NCI-H510A treated with DMSO at 0.1 percent for 48 hours (cell line): ENCODE measurements around the gene BLID.

Experiments
- DNase-seq: peaks from one replicate; lab custom pipeline; 2025; lab: John Stamatoyannopoulos, UW

Gene BLID, protein sequence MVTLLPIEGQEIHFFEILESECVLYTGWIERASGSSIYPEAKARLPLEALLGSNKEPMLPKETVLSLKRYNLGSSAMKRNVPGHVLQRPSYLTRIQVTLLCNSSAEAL

DNA sequence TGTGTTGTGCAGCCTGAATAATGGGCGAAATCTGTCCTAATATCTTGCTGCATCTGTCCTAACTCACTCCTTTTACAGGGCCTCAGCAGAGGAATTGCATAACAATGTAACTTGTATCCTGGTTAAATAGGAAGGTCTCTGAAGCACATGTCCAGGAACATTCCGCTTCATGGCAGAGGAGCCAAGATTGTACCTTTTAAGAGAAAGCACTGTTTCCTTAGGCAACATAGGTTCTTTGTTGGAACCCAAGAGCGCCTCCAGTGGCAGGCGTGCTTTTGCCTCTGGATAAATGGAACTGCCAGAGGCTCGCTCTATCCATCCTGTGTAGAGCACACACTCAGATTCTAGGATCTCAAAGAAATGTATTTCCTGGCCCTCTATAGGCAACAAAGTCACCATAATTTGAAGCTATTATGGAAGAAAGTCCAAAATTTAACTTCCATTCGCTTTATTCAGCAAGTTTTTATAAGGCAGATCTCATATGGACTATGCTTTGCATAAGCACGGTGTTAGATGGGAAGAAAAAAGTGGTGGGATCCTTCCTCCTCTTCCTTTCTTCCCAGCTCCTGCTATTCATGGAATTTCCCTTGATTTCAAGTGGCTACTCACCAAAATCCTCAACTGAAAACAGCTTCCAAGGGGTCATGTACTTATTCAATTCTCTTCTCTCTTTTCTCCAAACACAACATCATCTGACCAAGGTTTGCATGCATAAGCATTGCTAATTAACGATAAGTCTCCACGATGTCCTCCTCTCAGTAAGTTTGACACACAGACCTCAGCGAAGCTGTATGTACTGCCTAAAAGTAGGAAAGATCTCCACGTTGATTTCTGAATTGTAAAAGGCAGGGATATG lies at the start of gene BLID:
TSS of gene BLID (minus strand) at position 692 of the 856 bp plus-strand sequence. CDS start at position 399, 293 bp downstream.
- no peak for DNase-seq

DNA sequence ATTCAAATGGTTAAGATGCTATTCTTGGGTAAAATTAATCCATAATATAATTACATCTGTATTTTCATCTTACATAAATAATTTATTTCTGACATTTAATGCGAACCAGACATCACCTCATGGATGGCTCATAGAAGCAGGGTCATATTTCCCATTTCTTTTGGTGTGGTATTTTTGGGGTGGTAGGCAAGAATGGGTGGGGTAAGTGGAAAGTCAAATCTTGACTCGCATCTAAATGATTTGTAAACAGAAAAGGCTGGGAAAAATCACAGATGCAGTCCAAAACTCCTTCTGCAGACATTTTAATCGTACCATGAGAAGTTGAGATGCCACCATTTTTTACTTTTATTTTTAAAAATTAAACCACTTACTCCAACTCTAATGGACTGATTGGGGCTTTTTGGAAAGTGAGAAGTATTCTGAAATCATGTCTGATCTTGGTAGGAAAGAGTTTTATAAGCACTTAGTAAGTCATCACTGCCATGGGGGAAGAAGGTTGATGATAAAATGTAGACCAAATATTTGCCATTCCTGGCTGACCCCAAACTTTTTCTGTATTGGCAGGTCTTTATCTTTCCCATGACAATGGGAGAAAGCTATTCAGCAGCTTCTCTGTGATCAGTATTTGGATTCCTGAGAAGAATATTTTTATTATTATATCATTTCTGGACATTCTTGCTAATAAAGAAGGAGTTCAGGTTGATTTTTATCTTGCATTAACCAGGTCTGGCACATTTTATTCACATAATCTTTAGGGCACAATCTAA lies 47.2 kb upstream of the BLID start:
- no peak for DNase-seq

DNA sequence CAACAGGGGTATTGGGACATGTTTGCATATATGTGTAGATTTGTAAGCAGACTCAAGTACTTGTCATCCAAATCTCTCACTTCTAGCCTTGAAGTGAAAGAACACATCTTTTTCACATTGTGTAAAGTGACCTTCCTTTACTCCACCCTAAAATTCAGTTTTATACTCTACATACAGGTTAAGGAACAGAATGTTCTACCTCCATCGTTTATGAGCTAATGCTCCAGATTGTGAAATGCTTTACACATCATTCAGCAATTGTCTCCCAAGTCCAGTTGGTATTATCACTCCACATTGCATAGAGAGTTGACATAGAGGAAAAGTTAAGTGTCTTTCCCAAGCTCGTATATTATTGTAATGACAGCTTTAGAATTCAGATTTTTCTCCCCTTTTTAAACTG lies 46.1 kb upstream of the BLID start:
- DNase-seq: no peak

DNA sequence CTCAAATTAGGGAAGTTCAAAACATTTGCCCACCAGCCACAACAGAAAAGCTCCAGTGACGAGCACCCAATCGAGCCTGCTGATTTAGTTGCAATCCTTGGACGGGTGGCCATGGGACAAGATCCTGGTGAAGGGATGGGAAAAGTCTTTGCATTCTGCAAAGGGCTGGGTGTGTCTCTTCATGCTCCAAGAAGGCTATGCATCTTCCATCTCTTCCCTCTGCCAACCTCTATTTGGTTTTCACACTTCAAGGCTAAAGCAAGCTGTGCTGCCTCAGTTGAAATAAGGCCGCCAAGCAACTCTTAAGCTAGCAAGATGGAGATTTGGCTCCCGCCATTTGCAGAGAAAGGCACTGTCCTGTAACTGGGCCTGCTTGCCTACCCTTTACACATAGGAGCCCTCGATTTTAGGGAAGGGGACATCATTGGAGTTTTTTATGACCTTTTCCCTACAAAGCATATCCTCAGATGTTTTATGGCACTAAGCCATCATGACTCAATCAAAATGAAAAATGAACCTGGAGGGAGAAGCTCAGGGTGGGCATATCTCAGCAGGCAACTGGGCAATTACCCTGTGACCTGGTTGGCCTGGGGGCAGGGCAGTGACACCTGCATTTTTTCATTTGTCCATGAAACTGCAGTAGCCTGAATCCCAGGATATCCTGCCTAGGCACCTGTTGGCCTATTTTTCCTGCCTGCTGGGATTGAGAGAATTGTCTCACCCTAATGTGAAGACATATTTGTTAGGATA lies 45.0 kb upstream of the BLID start:
- DNase-seq: no peak

DNA sequence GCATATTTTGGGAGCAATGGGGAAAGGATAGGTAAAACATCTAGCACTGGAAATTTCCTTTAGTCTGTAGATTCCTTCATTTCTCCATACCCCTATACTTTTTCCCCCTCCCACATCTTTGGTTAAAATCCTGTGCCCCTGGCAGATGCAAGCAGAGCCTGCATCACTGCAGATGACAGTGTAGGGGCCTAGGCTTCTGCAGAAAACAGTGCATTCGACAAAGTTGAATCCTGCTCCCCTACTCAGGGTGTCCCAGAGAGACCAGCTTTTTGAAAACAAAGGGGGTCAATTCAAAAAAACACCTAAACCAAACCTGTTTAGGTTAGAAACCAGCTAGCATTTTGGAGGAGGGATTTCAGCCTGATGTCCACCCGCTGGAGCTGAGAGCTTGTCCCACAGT lies 43.8 kb upstream of the BLID start:
- DNase-seq: no peak

DNA sequence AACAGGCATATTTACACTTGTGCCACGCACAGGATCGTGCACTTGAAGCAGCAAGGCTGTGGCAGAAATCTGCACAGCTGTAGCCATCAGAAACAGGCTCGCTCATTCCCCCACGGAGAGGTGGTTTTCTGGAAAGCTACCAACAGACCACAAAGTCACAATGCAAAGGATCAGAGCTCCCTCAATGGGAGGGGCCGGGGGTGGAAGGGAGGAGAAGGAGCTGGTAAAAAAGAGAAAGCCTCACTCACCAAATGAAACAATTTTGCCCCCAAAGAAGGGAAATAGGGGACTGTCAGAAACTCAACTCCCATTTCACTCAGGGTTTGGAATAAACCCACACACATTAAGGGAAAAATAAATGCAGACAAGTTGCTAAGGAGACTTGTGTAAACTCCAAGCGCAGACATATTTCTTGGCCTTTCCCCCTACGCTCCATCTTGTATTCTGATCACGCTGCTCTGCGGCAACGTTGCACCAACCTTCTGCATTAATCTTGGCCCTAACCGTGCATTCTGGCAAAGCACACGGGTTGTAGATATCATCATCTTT lies 43.2 kb upstream of the BLID start:
- DNase-seq: no peak

DNA sequence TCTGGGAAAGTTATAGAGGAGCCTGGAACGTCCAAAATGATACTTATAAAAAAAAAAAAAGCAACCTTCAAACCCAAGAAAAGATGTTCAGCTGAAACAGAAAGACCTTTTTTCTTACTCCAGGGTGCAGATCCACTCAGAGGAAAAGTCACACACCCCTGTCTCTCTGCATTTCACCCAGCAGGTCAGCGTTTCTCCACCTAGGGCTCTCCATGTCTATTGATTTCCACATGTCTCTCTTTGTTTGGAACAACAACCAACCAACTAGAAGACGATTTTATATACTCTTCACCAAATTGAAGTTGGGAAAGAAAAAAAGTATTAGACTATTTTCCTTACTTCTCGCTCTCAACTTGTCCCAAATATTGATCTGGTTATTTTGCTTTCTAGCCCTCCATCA lies 42.2 kb upstream of the BLID start:
- DNase-seq: no peak

DNA sequence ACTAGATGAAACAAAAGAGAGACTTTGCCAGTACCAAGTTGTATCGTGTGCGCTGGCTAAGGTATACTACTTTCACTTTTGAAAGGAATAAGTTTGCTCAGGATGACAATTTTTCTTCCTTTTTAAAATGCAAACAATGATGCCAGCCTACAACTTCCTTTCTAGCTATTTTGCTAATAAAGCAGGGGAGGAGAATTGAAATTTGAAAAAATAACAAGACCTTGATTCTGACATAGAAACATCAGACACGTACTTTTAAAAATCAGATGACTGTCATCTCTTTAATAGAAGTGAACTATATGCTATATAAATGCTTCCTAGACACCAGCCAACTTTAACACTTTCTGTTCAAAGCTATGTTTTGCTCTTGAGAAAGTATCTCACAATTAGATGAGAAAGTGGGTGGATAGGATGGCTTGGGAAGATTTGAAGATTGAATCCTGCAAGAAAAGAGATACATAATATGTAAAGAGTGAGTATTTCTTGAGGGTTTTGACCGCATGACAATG lies 41.7 kb upstream of the BLID start:
- DNase-seq: no peak

DNA sequence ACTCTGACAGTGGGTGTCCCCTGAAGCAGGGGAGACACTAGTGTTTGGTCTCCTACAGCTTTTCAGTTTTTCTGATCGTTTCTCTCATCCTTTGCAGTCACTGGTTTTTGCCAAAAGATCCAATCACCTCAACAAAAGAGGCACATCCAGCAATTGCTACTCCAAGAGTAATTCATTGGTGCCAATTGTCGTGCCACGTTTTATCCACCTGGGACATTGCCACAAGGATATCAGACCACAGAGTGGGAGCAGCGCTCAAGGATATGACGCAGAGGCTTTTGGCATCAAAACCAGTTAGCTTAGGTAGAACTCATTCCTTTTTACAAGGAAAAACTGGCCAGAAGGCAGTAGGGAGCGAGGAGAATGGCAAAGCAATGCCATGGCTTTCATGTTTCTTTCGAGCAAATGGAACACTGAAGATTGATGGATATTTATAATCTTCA lies 40.9 kb upstream of the BLID start:
- peak; percentile 0 for DNase-seq

DNA sequence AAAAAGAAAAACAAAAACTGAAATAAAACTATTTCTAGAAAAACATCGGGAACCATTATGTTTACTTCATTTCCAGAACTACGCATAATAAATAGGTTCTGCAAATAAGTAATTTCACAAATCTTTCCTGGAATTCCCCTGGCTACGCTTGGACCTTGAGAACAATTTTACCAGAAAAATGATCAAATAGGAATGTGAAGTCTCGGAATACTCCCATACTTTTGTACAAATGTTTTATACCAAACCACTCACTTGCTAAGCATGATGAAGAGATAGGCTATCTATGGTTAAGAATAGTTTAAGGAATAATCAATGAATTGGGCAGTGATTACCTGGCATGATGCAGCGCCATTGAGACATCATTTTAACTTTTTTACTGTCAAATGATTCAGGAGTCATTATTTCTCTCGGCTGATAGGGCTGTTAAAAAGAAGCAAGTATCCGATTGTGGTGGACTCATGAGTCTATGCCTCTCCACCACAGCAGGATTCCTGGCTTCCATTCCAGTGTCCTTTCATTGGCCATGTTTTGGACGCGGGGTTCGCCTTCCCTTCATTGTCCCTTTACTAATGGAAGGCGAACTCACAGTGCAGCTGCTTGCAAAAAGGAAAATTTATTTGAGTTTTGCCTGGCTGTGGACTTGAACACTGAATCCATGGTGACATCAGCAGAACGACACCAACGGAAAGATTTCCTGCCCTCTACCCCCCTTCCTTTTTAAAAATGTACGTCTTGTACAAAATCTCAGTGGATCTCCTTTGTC lies 39.9 kb upstream of the BLID start:
- no peak for DNase-seq

DNA sequence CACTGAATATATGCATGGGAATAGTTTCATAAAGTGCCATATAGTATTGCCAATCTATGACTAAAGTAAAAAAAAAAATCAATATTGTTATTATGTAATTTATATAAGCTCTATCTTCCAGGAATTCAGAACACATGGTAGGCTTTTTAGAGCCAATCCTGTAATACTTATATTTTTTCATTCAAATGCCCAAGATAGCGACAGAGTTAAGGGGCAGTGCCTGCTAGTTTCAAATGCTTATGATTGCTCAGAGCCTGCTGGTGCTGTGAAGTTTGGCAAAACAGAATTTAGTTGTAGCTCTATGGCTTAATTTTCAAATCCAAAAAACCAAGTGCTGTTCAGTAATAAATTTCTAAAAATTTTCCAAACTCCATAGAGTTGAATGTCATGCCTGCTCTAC lies 39.0 kb upstream of the BLID start:
- no peak for DNase-seq

DNA sequence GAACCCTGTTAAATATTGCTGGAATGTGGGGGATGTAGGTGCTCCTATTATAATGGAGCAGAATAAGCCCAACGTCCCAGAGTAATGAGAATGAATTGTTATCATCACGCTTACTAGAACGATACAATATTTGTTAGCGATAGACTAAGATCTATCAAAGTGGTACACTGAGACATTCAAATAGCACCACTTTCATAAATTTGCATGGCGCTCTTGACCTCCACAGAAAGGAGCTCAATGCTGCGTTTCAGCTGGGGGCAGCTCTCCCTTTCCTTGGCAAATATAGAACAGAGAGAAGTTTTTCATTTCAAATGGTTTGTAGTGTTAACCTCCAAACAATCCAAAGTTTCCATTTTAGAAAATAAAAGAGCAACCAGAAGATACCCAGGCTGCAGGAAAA lies 38.2 kb upstream of the BLID start:
- no peak for DNase-seq

DNA sequence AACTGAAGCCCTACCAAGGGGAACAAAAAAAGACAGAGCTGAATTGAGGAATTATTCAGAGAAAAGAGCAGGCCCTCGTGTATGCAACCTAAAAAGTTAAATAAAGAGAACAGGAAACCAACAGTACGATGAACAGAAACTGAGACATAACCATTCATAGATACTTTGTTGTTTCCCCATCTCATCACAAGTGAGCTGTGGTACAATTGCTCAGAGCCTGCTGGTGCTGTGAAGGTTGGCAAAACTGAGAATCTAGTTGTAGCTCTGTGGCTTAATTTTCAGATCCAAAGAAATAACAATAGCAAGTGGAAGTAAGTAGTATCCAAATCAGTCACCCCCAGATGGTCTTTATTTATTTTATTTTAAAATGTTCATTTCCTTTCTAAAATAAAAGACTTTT lies 37.7 kb upstream of the BLID start:
- no peak for DNase-seq

DNA sequence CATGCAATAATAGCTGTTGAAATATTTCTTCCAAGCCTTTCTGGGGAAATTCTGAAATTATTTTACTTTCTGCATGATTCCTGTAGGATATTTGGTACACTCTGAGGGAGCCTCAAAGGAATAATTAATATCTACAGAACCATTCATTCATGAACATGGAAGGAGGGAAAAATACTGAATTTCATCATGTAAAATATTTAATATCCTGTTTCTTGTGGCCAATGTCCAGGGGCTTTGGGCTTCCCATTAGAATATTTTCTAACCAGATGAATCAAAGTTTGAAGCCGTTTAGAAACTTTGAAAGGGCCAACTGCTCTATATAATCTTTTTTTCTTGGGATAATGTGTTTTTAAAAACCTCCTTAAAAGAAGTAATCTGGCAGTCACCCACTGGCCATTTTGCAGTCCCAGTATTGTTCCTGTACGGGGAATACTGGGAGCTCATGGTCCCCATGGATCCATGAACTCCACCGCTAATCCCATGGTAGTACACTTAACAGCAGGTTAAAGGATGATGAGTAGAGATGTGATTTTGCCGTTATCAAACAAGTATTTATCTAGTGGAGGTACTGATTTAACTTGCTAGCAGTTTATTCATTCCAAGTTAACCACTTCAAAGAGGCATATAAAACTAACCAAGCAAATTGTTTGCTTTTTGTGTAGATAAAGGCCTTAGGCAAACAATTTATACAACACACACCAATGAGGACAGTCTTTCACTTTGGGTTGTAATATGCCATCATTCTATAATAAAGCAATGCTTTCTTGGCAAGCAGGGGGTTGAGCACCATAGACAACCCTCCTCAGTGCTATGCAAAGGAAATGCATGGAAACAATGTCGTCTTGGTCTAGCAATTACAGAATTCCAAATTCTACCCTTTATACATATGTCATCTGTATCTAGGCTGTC lies 34.5 kb upstream of the BLID start:
- DNase-seq: no peak

DNA sequence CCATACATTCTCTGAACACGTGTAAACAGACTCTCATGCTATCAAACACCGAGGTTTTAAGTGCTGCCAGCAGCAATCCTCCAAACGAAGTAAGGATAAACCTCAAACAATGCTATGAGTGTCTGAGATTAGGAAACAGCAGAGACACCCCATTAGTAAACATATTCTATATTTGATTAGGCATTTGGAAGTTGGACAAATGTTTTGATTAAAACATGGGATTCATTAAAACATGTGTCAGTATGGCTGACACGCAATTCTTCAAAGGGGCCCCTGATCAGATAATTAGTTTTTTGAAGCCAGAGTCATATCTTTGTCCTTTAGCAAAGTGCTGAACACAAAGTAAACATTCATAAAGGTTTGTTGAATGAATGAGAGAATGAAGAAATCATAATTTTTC lies 33.2 kb upstream of the BLID start:
- no peak for DNase-seq

DNA sequence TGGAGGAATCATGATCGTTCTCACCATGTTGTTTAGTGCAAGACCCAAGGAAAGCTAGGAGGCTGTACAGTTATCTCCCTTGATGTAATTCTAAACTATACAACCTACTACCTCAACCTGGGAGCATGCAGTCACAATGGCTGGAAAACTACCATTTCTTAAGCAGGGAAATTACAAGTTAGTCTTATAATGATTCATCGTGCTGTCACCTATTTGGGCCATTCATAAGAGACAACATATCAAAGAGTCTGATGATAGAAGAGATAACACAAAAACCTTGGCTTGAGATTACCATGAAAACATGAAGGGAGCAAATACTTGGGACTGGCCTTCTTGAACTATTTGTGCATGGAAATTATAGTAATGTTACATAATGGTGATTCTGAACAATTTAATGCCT lies 30.5 kb upstream of the BLID start:
- no peak for DNase-seq

DNA sequence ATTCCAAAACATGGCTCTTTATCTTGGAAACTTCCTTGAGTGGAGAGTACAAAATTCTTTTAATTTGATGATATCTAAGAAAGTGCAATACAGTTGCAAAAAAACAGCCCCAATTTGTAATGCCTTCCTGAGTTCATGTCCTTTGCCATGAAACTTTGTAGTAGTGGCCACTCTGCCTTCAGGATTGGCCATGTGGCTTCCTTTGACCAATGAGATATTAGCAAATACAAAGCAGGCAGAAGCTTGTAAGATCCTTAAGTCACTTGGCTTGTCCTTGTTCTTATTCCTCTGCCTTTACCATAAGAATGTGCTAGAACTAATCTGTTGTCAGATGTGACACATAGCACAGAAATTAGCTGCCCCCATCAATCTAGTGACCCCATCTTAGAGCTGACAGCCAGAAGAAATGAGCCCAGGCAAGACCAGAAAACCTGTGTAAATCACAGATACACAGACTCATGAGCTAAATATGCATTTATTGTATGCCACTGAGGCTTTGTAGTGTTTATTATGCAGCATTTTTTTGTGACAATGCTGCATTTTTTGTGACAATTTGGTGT lies 29.8 kb upstream of the BLID start:
- DNase-seq: no peak

DNA sequence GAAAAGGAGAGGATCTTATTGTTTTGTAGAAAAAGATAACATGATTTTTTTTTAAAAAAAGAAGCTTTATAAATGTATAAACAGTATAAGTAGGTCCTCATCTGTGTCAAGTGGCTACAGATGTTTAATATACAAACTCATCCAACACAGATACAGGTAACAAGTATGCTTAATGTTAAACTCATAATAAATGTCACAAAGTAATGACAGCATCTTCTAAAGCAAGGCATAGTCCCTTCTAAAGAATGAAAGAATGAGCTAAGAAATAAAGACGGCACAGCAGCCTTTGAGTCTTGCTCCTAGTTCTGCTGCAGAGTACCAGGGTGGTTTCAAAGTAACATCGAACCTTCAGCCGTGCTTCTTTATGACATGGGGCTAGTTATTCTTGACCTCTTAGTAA lies 28.7 kb upstream of the BLID start:
- no peak for DNase-seq

DNA sequence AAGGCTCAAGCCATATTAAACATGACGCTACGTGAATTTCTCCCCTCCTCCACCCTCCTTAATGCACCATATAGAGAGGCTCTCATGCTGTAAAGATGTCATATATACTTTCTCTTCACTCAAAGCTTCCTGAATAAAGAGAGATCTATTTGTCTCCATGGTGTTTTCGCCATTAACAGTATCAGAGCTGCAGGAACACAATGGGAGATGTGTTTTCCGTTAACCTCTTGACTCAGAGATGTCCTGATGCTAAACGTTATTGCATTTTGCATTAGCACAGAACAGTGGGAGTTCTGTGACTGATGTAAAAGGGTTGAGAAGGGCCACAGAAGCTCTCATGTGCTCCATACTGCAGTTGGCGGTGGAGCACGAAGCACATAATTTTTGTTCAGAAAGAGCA lies 25.7 kb upstream of the BLID start:
- no peak for DNase-seq

DNA sequence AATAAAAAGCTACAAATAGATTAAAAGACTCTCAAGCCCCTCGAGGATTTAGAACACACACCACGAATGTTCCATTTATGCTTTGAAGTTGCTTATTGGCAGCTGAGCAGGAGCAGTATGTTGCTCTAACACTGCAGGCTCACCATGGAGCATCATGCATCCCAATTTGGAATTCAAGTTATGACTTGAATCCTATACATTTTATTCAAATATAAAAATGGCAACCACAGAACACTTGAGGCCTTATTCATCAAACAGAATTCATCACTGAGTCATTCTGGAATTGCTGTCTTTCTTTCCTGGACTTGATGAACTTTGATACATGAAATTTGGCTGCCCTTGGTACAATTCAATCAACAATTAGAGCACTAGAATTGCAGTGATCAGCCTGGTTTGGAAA lies 24.5 kb upstream of the BLID start:
- no peak for DNase-seq
